ENCODE measurements around the gene DYSF. TPM values are rescaled to one million over a fixed set of nuclear protein-coding genes. Genes with fewer than 3 reads are reported as not detected.

DYSF gene
- total RNA-seq, 1 experiment from 2014 or later, result 5.5 TPM

DNA sequence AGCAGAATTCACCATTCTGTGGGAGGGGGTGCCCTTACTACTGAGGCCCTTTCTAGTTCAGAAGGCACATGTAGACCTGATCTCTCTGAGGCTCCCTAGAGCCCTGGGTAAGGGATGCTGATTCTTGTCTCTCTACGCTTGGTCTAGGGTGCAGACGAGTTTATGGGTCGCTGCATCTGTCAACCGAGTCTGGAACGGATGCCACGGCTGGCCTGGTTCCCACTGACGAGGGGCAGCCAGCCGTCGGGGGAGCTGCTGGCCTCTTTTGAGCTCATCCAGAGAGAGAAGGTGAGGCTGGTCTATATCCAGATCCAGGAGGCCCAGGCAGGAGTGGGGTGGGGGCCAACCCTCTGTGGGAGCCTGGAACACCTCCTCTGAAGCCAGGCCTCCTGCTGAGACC, 147.2 kb downstream of the DYSF start:
- Histone ChIP-seq H3K14ac (ENCODE audit: insufficient read depth, low read length) (no peak overlapping the region), H3K9me3 (ENCODE audit: control insufficient read depth, low read depth, low read length) (no peaks in the 10 kb centered on the region)
- WGBS (ENCODE audit: extremely low coverage, insufficient read length, low lambda C conversion rate), result no CpG with 5 or more reads among the region's 9 CpGs

More for the DNA sequence above, 147.2 kb downstream of the DYSF start:
- Histone ChIP-seq H3K18ac (ENCODE audit: insufficient read length, low read depth, low read length) (no peak overlapping the region), H2BK12ac (ENCODE audit: insufficient read length, low read depth, low read length) (no peak overlapping the region), H3K79me2 (ENCODE audit: insufficient read depth, low read length) (no peaks in the 10 kb centered on the region), H3T11ph (ENCODE audit: low read length) (no peak overlapping the region), H3K56ac (ENCODE audit: insufficient read length, low read depth, low read length) (no peak overlapping the region), H3K23ac (ENCODE audit: insufficient read length, low read depth, low read length) (no peak overlapping the region), H2AFZ (ENCODE audit: low read length) (no peak overlapping the region), H4K5ac (ENCODE audit: insufficient read length, low read depth, low read length) (no peak overlapping the region), H3K27ac (ENCODE audit: insufficient read length, low read depth, low read length) (no peak overlapping the region), H2BK20ac (ENCODE audit: low read depth, low read length, poor library complexity, severe bottlenecking) (no peak overlapping the region), H2AK5ac (ENCODE audit: insufficient read length, low read length) (no peak overlapping the region), H3K4ac (ENCODE audit: low read depth, low read length) (no peak overlapping the region), H2BK120ac (ENCODE audit: low read depth, low read length, poor library complexity, severe bottlenecking) (no peak overlapping the region), H2BK15ac (ENCODE audit: low read depth, low read length) (no peak overlapping the region; the same call in 1 of the 2 replicates), H2BK5ac (ENCODE audit: insufficient read length, low read length) (no peak overlapping the region), H3K27me3 (ENCODE audit: insufficient read depth, low read length) (no peaks in the 10 kb centered on the region), H3K23me2 (ENCODE audit: insufficient read length, low read depth, low read length, poor library complexity, severe bottlenecking) (no peaks in the 10 kb centered on the region), H4K20me1 (ENCODE audit: control insufficient read depth, insufficient read depth, insufficient read length) (no peaks in the 10 kb centered on the region), H4K91ac (ENCODE audit: insufficient read length, low read depth, low read length) (no peak overlapping the region), H3K4me1 (ENCODE audit: insufficient read depth, low read length) (peaks cover 8% of the 10 kb centered on the region; the same call in 1 of the 2 replicates), H3K4me2 (ENCODE audit: insufficient read depth, insufficient read length, low read length) (no peak overlapping the region), H4K8ac (replicated peaks; ENCODE audit: insufficient read length, low read depth, low read length) (no peak overlapping the region), H3K79me1 (ENCODE audit: insufficient read depth, low read depth, low read length, poor library complexity, severe bottlenecking) (no peaks in the 10 kb centered on the region), H3K9ac (ENCODE audit: extremely low read depth, insufficient read length, low read length) (no peak overlapping the region)
- Mint-ChIP-seq H3K4me1 (peaks cover 19 to 28% of the 10 kb centered on the region in 2 experiments), H3K27me3 (ENCODE audit: low read depth) (peaks cover 5% of the 10 kb centered on the region), H3K27ac (no peak overlapping the region), H3K9me3 (no peaks in the 10 kb centered on the region), H3K36me3 (ENCODE audit: insufficient read depth in 1 of 3, low read depth in 3 of 3) (peaks cover 0 to 2% (median 0%) of the 10 kb centered on the region in 3 experiments; a peak in 1 of 7 replicates), H3K4me3 (no peak overlapping the region)
- DNase-seq, result no peak
- TF ChIP-seq, protein P1, sequence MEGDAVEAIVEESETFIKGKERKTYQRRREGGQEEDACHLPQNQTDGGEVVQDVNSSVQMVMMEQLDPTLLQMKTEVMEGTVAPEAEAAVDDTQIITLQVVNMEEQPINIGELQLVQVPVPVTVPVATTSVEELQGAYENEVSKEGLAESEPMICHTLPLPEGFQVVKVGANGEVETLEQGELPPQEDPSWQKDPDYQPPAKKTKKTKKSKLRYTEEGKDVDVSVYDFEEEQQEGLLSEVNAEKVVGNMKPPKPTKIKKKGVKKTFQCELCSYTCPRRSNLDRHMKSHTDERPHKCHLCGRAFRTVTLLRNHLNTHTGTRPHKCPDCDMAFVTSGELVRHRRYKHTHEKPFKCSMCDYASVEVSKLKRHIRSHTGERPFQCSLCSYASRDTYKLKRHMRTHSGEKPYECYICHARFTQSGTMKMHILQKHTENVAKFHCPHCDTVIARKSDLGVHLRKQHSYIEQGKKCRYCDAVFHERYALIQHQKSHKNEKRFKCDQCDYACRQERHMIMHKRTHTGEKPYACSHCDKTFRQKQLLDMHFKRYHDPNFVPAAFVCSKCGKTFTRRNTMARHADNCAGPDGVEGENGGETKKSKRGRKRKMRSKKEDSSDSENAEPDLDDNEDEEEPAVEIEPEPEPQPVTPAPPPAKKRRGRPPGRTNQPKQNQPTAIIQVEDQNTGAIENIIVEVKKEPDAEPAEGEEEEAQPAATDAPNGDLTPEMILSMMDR (conservative IDR thresholded peaks at IDR 0.05), result no peak

Measured in H9 (cell line).